Aorta (tissue), 5 donors: ENCODE measurements around the gene KIF26B. TPM values are rescaled to one million over a fixed set of nuclear protein-coding genes. Genes with fewer than 3 reads are reported as not detected.

Experiments
- ATAC-seq: fragments of 200-7000 bp; cut with Tn5 transposase; one replicate; pipeline ENCODE4 v1.9.1; 2022; ENCODE audit warnings: moderate library complexity; ENCODE audit not compliant: low FRiP score
- DNase-seq, 2 donors: peaks; one replicate each; pipeline ENCODE4 v3.0.0-alpha.2; 2020
- H3K27ac ChIP-seq, 2 donors: one replicate each; pipeline ENCODE4 v1.5.1; 2013; ENCODE audit warnings: low read length in 2 of 2, mild to moderate bottlenecking in 2 of 2, moderate library complexity in 2 of 2, control low read depth in 1 of 2, inconsistent platforms in 1 of 2, low read depth in 1 of 2
- H3K27me3 ChIP-seq, 2 donors: one replicate each; pipeline ENCODE4 v1.6.1; 2013; ENCODE audit warnings: control low read depth in 1 of 2, low read length in 1 of 2, mild to moderate bottlenecking in 1 of 2, moderate library complexity in 1 of 2; ENCODE audit not compliant: insufficient read depth in 2 of 2, control insufficient read depth in 1 of 2
- H3K36me3 ChIP-seq, 2 donors: one replicate each; pipeline ENCODE4 v1.6.1; 2013; ENCODE audit warnings: control low read depth in 1 of 2, low read length in 1 of 2, mild to moderate bottlenecking in 1 of 2; ENCODE audit not compliant: insufficient read depth in 2 of 2, control insufficient read depth in 1 of 2
- H3K4me1 ChIP-seq, 2 donors: one replicate each; pipeline ENCODE4 v1.6.1; 2013; ENCODE audit warnings: low read length in 2 of 2, control low read depth in 1 of 2, mild to moderate bottlenecking in 1 of 2, moderate library complexity in 1 of 2; ENCODE audit not compliant: insufficient read depth in 2 of 2, control insufficient read depth in 1 of 2
- H3K4me3 ChIP-seq, 2 donors: one replicate each; pipeline ENCODE4 v1.5.1; 2013; ENCODE audit warnings: low read length in 2 of 2, control low read depth in 1 of 2, mild to moderate bottlenecking in 1 of 2
- H3K9me3 ChIP-seq: one replicate; pipeline ENCODE4 v1.6.1; 2013; ENCODE audit warnings: mild to moderate bottlenecking, low read length; ENCODE audit not compliant: control insufficient read depth
- WGBS, 2 donors: extraction: QIAGEN DNeasy Blood & Tissue Kit; methylation state at CpG; one replicate each; pipeline ENCODE4 v1.1.7; 2013; 5-methylcytosine and 5-hydroxymethylcytosine counted together
- intact Hi-C, 2 donors: fragments of 100-400 bp; cut with DNase I; formaldehyde crosslinking; loops; one replicate each; pipeline versions ENCODE4 v1.14.2 to v1.15.0; 2022
- polyA plus RNA-seq, 2 donors: library from polyadenylated mRNA; stranded (reverse); fragments of 200-250 nt; gene quantifications; one replicate each; pipeline ENCODE4 v1.2.3, GENCODE V29; 2013
- total RNA-seq, 2 donors: library from RNA; stranded (reverse); fragmentation: NEBNext Ultra II Directional; extraction: Animal tissue kit (Norgen Biotek cat#: 25700); gene quantifications; one replicate each; pipeline ENCODE4 v1.2.1, GENCODE V29; 2021
- donor health status: healthy with polysubstance abuse.
- donor health status: Bipolar disorder and iron deficiency.
- donor health status: DM: no; HTN: no; CAD: no.
- donor health status: DM: no; HTN: no; CAD: no.
- donor health status: DM: yes; HTN: yes; CAD: no.

The KIF26B gene
- total and polyA plus RNA-seq, 4 donors, result under 0.01 to 0.58 (median 0.30) TPM

DNA sequence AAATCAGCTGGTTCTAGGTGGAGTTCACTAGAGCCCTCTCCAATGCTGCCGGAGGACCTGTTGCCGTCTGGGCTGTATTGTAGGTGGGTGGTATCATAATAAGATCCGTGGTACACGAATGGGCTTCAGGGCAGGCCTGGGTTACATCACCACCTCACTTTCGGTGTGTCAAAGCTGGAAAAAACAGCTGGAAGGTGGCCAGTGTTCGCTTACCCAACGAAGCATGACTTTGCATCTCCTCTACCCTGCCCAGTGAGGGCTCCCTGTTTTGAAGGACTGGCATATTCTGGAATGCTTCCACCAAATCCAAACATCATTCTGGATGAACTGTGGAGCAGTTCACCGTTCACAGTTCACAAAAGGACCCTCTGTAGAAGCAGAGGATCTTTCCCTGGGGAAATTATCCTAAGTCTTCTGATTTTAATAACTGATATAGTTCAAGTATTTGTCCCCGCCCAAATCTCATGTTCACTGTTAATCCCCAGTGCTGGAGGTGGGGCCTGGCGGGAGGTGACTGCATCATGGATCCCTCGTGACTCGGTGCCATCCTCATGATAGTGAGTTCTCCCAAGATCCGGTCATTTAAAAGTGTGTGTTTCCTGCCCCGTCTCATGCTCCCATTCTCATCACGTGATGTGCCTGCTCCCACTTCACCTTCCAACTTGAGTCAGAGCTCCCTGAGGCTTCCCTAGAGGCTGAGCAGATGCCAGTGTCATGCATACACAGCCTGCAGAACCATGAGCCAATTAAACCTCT is 429.0 kb downstream of the KIF26B start:
- no peak for ATAC-seq
- 75 to 77% methylated on average over 15 of the region's 15 CpGs for WGBS, 2 donors
- Histone ChIP-seq H3K27ac (no peak overlapping the region), H3K4me3 (no peak overlapping the region), H3K9me3 (peaks cover 2% of the 10 kb centered on the region), H3K4me1 (no peaks in the 10 kb centered on the region), H3K36me3 (no peaks in the 10 kb centered on the region), H3K27me3 (no peaks in the 10 kb centered on the region)
- DNase-seq, result no peak
- intact Hi-C loops, result no loop called here

DNA sequence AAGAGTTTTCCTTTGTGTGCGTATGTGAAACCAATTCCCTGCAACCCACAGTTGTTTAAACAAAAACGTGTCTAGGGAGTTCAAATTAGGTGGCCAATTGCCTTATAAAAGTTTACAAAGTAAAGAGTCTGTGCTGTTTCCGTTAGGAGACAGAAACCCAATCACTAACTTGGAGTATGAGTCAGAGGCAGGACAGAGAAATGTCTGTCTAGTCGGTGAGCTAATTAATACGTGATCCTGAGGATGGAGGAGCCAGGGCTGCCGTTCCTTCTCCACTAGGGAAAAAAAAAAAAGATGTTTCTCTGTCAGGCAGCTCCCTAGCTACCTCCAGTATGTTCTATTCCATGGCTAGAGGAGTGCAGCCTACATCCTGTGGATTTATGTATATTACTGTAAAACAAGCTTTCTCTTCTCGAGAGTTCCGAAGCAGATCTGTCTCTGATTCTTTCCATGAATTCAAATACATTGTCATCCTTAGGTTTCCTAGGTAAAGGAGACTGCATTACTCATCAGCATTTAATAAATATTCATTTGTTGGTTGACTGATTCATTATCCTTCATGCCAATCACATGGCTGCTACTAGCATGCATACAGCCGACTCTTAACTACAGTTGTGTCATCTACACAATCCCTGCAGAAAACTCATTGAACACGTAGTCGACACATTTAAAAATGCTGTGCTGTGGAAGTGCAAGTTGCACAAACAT is 430.6 kb downstream of the KIF26B start:
- H3K9me3 ChIP-seq, result peaks cover 2% of the 10 kb centered on the region
- ATAC-seq (no peak), DNase-seq (no peak)
- no peaks in the 10 kb centered on the region for H3K27me3 ChIP-seq
- no peak overlapping the region for H3K4me3 ChIP-seq
- intact Hi-C loops, result no loop called here
- 34 to 42% methylated on average over 11 of the region's 11 CpGs for WGBS, 2 donors
- H3K36me3 ChIP-seq, result no peaks in the 10 kb centered on the region
- H3K4me1 ChIP-seq, result no peaks in the 10 kb centered on the region
- no peak overlapping the region for H3K27ac ChIP-seq

DNA sequence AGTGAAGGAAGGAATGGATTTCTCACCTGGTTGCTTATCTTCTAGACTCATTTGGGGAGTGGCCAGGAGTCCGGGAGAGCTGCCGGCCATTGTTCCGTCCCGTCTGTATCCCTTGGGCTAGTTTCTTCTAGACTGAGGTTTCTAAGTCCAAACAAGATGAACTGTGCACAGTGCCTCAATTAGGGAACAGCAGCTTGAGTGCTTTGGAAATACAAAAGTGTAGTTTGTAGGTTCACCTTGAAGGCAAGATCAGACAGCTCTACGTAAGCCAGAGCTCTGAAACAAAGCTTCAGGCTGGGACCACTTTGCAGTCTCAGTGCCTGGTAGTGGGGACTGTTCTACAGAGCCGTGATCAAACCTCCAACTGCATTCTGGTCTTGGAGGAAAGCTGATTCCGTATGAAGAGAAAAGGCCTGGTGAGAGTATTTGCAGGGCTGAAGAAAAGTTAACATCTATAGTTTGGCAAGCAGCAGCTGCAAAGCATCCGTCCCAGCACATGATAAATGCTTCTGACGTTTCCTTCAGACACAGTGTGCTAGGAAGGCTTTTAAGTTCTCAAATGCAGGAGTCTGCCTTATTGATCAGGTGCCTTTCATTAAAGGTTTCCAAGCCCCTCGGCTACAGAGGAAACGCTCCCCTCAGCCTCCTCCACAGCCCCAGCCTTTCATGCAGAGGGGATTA is 432.8 kb downstream of the KIF26B start:
- no peaks in the 10 kb centered on the region for H3K4me1 ChIP-seq
- H3K9me3 ChIP-seq, result peaks cover 2% of the 10 kb centered on the region
- ATAC-seq (no peak), DNase-seq (no peak)
- no peaks in the 10 kb centered on the region for H3K27me3 ChIP-seq
- WGBS, 2 donors, result 56 to 66% methylated on average over 11 of the region's 11 CpGs
- H3K36me3 ChIP-seq, result no peaks in the 10 kb centered on the region
- no peak overlapping the region for H3K4me3 ChIP-seq
- H3K27ac ChIP-seq, result no peak overlapping the region
- intact Hi-C loops, result no loop called here

DNA sequence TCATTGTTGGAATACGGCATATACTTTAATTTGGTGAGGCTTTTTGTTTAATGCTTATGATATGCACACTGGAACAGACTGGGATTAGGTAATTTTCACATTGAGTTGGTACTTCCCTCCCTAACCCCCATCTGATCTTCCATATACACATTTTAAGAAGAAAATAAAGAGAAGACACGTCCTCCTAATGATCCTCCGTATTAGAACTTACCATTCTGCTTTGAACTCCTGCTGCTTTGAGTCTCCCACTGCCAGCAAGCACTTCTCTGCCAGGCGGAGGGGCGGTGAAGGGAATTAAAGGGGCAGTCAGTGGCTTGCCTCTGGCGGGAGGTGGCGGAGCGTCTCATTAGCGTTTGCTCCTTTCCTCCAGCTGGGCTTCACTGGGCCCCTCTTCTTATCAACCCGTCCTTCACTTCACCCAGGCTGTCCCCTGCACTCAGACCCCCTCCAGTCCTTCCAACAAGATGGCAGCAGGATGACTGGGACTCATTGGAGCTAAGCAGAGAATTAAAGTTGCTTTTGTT is 433.4 kb downstream of the KIF26B start:
- DNase-seq, result no peak
- no peak for ATAC-seq
- intact Hi-C loops, result no loop called here
- WGBS, 2 donors, result 82 to 84% methylated on average over 10 of the region's 10 CpGs
- H3K4me3 ChIP-seq, result no peak overlapping the region
- no peaks in the 10 kb centered on the region for H3K36me3 ChIP-seq
- H3K27ac ChIP-seq, result no peak overlapping the region
- H3K4me1 ChIP-seq, result no peaks in the 10 kb centered on the region
- H3K27me3 ChIP-seq, result no peaks in the 10 kb centered on the region
- H3K9me3 ChIP-seq, result peaks cover 2% of the 10 kb centered on the region

DNA sequence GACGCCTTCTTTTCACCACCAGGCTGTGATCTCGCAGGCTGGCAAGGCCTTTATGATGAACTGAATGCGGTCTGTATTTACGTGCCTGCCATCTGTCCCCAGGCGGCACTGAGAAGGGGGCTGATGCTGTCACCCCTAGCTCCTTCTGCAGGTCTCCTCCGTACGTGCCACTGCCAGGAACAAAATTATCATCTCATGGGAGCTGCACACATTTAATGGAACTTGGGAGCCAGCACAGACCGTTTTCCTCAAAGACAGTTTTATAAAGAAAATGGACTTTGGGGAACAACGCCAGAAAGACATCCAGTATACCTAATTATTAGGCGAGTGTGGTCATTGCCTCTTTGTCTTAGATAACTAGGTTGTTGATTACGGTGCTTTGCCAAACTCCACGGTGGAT is 434.5 kb downstream of the KIF26B start:
- Histone ChIP-seq H3K4me3 (no peak overlapping the region), H3K27me3 (no peaks in the 10 kb centered on the region), H3K9me3 (peaks cover 2% of the 10 kb centered on the region), H3K4me1 (no peaks in the 10 kb centered on the region), H3K27ac (no peak overlapping the region), H3K36me3 (no peaks in the 10 kb centered on the region)
- 74 to 83% methylated on average over 12 of the region's 12 CpGs for WGBS, 2 donors
- ATAC-seq, result no peak
- no peak for DNase-seq
- intact Hi-C loops, result no loop called here

DNA sequence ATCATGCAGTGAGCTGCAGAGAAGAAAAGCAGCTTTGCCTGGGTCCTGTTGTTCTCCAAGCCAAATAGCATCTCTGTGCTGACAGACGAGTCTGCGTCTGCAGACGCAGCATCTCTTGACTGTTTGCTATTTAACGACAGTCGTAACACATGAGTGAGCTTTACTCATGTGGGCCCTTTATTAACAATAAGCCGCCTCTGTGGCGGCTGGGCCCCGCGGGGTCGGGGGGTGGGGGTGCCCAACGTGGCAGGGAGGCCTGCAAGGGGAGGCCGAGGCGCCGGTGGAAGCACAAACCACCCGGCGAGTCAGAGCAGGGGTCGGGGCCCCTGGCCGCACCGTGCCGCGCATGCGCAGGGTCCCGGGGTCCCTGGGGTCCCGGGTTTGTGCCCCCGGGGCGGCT is 435.1 kb downstream of the KIF26B start:
- DNase-seq (no peak), ATAC-seq (no peak)
- Histone ChIP-seq H3K27me3 (no peaks in the 10 kb centered on the region), H3K36me3 (no peaks in the 10 kb centered on the region), H3K27ac (no peak overlapping the region), H3K9me3 (peaks cover 2% of the 10 kb centered on the region), H3K4me3 (no peak overlapping the region), H3K4me1 (no peaks in the 10 kb centered on the region)
- 57 to 72% methylated on average over 26 of the region's 26 CpGs for WGBS, 2 donors
- intact Hi-C loops, result no loop called here

DNA sequence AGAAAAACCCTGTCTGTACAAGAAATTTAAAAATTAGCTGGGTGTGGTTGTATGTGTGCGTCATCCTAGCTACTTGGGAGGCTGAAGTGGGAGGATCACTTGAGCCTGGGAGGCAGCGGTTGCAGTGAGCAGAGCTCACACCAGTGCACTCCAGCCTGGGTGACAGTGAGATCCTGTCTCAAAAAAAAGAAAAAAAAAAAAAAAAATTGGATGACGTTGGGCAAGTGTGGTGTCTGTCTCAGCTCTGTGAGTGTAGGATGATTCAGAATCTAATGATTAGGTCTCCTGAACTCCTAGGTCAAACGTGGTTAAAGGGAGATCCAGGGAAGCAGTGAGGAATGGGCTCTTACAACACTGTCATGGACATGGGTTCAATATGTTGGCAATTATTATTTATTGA is 435.9 kb downstream of the KIF26B start:
- Histone ChIP-seq H3K9me3 (peaks cover 2% of the 10 kb centered on the region), H3K36me3 (no peaks in the 10 kb centered on the region), H3K27ac (no peak overlapping the region), H3K27me3 (no peaks in the 10 kb centered on the region), H3K4me1 (no peaks in the 10 kb centered on the region), H3K4me3 (no peak overlapping the region)
- intact Hi-C loops, result no loop called here
- ATAC-seq (no peak), DNase-seq (no peak)
- WGBS, 2 donors, result 81% methylated on average over 4 of the region's 4 CpGs

DNA sequence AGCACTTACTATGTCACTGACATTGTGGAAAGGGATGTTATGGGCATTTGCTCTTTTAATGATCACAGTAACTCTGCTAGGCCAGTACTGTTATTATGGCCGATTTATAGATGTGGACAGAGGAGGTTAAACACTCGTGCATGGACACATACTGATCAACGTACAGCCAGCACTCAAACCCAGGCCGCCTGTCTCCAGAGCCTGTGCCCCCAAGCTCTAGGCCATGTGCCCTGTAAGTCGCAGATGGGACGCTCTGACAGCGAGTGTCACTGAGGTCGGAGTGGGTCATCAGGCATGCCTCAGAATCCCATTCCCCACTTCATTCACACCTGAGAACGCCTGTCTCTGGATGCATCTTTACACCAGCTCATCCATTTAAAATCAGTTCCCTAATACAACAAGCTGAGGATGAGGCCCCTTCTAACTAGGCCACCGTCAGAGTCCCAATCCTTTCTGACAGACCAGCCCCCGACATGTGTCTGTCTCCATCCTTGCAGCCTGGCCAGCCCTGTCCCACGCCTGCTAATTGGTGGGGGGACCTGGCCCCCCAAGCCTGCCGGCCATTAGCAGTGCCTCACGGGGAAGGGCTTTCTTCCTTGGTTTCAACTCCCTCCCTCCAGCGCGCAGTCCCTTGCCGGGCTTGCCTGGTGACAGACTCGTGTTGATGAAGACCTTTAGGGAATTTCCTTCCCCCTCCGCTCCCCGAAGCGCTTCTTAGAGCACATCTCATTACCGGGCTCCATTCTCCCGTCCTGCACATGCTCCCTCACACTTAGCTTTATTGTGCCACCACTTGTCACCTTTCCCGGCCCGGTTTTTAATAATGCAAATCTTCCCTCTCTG is 436.8 kb downstream of the KIF26B start:
- intact Hi-C loops, result no loop called here
- ATAC-seq (no peak), DNase-seq (no peak)
- Histone ChIP-seq H3K36me3 (no peaks in the 10 kb centered on the region), H3K4me3 (no peak overlapping the region), H3K9me3 (peaks cover 2% of the 10 kb centered on the region), H3K4me1 (no peaks in the 10 kb centered on the region), H3K27ac (no peak overlapping the region), H3K27me3 (no peaks in the 10 kb centered on the region)
- WGBS, 2 donors, result 59 to 75% methylated on average over 25 of the region's 25 CpGs
